OCI-LY3 (cell line): Measurements from ENCODE around the gene TOGARAM1.

Source experiments
- CTCF ChIP-seq: fragments of 200-600, 300-600 bp; sonication (generic); IDR thresholded peaks from 2 replicates; pipeline ENCODE4 v1.5.1; 2014; ENCODE audit warnings: antibody characterized with exemption, low read length, low read depth
- EZH2phosphoT487 ChIP-seq: fragments of 200-600 bp; shearing (Covaris generic); IDR thresholded peaks from 2 replicates; pipeline ENCODE4 v1.6.1; 2018; ENCODE audit warnings: antibody characterized with exemption, mixed run types, low read depth

- TF ChIP-seq CTCF (no peak), EZH2phosphoT487 (no peak)
Observed at GRCh38 chr14:44971459-44971858, 9.5 kb downstream of the TOGARAM1 start.
